Measurements from ENCODE around the gene LRFN2.

LRFN2 gene

DNA sequence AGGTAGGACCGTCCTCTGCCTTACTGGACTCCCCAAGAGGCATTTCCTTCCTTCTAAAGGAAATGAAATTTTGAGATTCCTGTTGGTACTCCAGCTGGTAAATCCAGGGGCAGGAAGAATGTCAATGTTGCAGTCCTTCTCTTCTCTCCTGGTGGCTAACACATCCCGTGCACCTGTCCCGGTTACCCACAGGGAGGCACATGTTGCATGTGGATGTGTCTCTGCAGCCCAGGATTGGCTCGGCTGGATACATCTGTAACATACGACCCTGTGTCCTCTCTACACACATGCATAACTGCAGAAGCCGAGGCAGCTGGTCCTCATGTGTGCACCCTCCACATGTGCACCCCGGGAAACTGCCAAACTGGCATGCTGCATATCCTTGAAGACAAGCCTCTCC is 1.3 kb upstream of the LRFN2 start:
- no peak for DNase-seq (ENCODE audit: low read depth)

DNA sequence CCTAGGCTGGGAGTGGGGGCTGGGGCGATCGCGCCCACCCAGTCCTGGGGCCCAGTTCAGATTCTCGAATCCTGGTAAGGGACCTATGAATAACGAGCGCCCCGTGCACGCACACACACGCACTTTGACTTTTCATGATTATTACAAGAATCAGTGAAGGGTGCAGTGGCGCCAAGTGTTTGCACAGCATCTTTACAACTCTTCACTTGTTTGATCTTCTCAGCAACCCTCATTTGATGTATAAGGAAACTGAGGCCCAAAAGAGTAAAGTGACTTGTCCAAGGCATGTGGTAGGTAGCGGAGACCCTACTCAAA is 863 bp upstream of the LRFN2 start:
- TF ChIP-seq, protein P1, sequence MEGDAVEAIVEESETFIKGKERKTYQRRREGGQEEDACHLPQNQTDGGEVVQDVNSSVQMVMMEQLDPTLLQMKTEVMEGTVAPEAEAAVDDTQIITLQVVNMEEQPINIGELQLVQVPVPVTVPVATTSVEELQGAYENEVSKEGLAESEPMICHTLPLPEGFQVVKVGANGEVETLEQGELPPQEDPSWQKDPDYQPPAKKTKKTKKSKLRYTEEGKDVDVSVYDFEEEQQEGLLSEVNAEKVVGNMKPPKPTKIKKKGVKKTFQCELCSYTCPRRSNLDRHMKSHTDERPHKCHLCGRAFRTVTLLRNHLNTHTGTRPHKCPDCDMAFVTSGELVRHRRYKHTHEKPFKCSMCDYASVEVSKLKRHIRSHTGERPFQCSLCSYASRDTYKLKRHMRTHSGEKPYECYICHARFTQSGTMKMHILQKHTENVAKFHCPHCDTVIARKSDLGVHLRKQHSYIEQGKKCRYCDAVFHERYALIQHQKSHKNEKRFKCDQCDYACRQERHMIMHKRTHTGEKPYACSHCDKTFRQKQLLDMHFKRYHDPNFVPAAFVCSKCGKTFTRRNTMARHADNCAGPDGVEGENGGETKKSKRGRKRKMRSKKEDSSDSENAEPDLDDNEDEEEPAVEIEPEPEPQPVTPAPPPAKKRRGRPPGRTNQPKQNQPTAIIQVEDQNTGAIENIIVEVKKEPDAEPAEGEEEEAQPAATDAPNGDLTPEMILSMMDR (IDR thresholded peaks at IDR 0.05; ENCODE audit: low read length, missing control alignments) = no peak
- no peak for DNase-seq (ENCODE audit: low read depth)
- no peak overlapping the region for H3K4me3 ChIP-seq (replicated peaks; ENCODE audit: low read depth, low read length)

More for the DNA sequence above, 1.3 kb upstream of the LRFN2 start:
- TF ChIP-seq, protein P1 (IDR thresholded peaks at IDR 0.05; ENCODE audit: low read length, missing control alignments) = no peak
- H3K4me3 ChIP-seq (replicated peaks; ENCODE audit: low read depth, low read length) = no peak overlapping the region

DNA sequence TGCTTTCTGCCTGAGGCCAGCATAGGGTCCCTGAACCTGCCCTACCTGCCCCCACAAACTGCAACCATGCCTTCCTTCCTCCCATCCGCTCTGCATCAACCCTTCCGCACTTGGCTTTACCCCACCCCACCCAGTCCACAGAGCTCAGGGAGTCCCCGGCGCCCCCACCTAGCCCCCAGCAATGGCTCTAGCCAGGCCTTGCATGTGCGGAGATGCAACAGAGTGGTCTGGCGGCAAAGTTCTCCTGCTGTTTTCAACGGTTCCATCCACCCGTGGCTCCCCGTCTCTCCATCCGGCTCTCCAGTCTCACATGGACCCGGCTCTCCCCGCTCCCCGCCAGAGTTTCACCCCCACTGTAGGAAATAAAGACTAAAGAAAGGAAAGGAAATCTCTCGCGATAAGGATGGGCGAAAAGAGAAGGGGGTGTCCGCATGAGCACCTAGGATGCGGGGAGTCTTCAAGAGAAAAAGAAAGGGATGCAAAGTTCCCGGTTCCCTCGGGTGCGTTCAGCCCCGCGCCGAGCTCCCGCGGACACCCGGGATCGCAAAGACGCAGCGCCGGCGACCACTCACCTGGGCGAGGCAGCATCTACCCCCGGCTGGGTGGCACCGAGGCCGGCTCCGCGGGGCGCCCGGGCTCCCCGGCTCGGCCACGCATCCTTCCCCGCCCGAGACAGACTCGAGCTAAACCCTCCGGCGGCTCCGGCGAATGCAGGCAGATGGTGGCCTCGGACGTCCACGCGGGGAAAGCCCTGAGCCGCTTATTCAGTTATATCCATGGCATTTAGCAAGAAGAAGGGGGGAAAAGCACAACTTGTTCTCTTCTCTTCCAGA is 579 bp downstream of the LRFN2 start:
- no peak for DNase-seq (ENCODE audit: low read depth)
- TF ChIP-seq, protein P1 (IDR thresholded peaks at IDR 0.05; ENCODE audit: low read length, missing control alignments) = no peak
- H3K4me3 ChIP-seq (replicated peaks; ENCODE audit: low read depth, low read length) = peak overlapping the region; percentile 45

DNA sequence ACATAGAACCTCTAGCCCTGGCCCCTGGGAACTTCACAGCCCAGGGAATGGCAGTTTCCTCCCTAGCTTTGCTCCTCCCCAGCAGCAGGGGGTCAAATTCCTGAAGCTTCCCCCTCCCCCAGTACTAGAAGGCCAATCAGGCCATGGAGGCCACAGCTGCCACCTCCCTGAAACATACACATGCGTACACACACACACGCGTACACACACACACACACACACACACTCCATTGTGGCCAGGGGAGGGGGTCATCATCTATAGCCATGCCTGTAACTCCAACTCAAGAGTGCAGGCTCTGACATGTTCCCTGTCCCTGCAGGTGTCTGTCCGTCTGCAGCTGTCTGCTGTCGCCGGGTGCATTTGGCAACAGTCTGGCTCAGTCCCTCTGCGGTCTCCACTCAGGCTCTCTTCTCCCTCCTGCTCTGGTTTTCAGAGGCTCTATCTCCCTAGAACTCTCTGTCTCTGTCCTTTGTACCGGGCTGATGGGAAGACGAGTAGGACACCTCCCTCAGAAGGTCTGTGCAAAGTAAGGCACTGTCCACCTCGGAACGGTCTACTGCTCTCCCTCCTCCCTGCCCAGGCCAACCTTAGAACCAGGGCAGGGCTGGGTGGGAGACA is 1.4 kb downstream of the LRFN2 start:
- no peak for DNase-seq (ENCODE audit: low read depth)
- TF ChIP-seq, protein P1 (IDR thresholded peaks at IDR 0.05; ENCODE audit: low read length, missing control alignments) = no peak
- H3K4me3 ChIP-seq (replicated peaks; ENCODE audit: low read depth, low read length) = no peak overlapping the region

DNA sequence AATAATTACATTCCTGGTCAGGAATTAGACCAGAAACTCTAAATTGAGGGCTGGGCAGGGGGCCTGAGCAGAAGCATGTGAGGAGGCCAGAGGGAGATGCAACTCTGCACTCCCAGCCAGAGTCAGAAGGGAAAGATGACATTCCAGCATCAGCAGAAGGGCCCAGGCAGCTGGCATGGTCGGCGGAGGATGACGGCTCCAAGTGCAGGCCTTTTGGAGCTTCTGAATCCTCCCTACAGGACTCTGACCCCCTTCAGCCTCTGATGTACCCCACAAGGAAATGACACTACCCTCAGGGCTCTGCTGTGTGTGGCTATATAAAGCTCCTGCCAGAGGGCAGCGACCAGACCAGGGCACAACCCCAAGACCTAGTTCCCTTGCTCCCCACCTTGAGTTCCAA is 1.9 kb downstream of the LRFN2 start:
- TF ChIP-seq, protein P1 (IDR thresholded peaks at IDR 0.05; ENCODE audit: low read length, missing control alignments) = no peak
- H3K4me3 ChIP-seq (replicated peaks; ENCODE audit: low read depth, low read length) = no peak overlapping the region
- no peak for DNase-seq (ENCODE audit: low read depth)

DNA sequence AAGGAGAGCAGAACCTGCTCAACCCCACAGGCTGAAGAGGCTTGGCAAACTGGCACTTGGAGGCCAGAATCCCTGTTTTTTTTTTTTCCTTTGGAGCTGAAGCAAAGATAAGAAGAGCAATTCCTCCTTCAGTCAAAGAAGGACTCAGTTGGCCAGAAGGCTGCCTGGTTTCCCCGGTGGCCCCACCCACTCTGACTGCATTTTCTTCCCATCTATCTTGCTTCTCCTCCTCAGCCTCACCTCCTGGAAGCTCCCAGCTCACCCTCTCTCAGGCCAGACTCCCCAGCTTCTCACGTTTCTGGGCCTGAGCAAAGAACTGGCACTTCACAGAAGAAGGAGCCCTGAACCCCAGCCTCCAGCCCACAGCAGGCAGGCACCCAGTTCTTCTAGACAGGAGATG is 2.4 kb downstream of the LRFN2 start:
- no peak for DNase-seq (ENCODE audit: low read depth)

More for the DNA sequence above, 2.4 kb downstream of the LRFN2 start:
- no peak overlapping the region for H3K4me3 ChIP-seq (replicated peaks; ENCODE audit: low read depth, low read length)
- TF ChIP-seq, protein P1 (IDR thresholded peaks at IDR 0.05; ENCODE audit: low read length, missing control alignments) = no peak

All from fibroblast of pulmonary artery (primary cell).